Liver (tissue), 9 donors: ENCODE data around the gene CAGE1. TPM values are rescaled to one million over a fixed set of nuclear protein-coding genes. Genes with fewer than 3 reads are reported as not detected.

Source experiments
- DNase-seq: peaks from one replicate; pipeline ENCODE4 v3.0.0-alpha.2; 2017; ENCODE audit warnings: low spot score
- H3K27ac ChIP-seq, 2 donors: one replicate each; pipeline ENCODE4 v1.7.0; 2013; ENCODE audit warnings: inconsistent platforms in 2 of 2, low read length in 2 of 2, control low read depth in 1 of 2, low read depth in 1 of 2, mild to moderate bottlenecking in 1 of 2
- H3K27me3 ChIP-seq, 4 donors: one replicate each; pipeline versions ENCODE4 v1.6.1 to v1.7.0; 2013; ENCODE audit warnings: low read length in 3 of 4, inconsistent platforms in 1 of 4, mild to moderate bottlenecking in 1 of 4, moderate library complexity in 1 of 4; ENCODE audit not compliant: control insufficient read depth in 4 of 4, insufficient read depth in 4 of 4
- H3K36me3 ChIP-seq, 4 donors: one replicate each; pipeline versions ENCODE4 v1.6.1 to v1.7.0; 2013; ENCODE audit warnings: low read length in 3 of 4, mild to moderate bottlenecking in 3 of 4, low read depth in 1 of 4, moderate library complexity in 1 of 4; ENCODE audit not compliant: control insufficient read depth in 4 of 4, insufficient read depth in 3 of 4
- H3K4me1 ChIP-seq, 4 donors: one replicate each; pipeline versions ENCODE4 v1.6.1 to v1.7.0; 2013; ENCODE audit warnings: low read length in 3 of 4, mild to moderate bottlenecking in 3 of 4, moderate library complexity in 1 of 4; ENCODE audit not compliant: control insufficient read depth in 4 of 4, insufficient read depth in 4 of 4
- H3K4me3 ChIP-seq, 3 donors: one replicate each; pipeline versions ENCODE4 v1.6.1 to v1.7.0; 2013; ENCODE audit warnings: low read length in 3 of 3, control low read depth in 1 of 3, low read depth in 1 of 3, mild to moderate bottlenecking in 1 of 3
- H3K9ac ChIP-seq, 2 donors: one replicate each; pipeline ENCODE4 v1.7.0; 2013; ENCODE audit warnings: low read length in 2 of 2, mild to moderate bottlenecking in 2 of 2, moderate library complexity in 2 of 2, control low read depth in 1 of 2, low read depth in 1 of 2
- H3K9me3 ChIP-seq, 4 donors: one replicate each; pipeline versions ENCODE4 v1.6.1 to v1.7.0; 2013; ENCODE audit warnings: low read length in 3 of 4; ENCODE audit not compliant: control insufficient read depth in 4 of 4
- EGR1 ChIP-seq, 2 donors: IDR thresholded peaks; 2 replicates each; pipeline ENCODE4 v1.6.1; 2016 to 2018; ENCODE audit warnings: antibody characterized with exemption in 2 of 2, low read depth in 2 of 2
- FOXA1 ChIP-seq: IDR thresholded peaks from 2 replicates; pipeline ENCODE4 v1.6.1; 2016; ENCODE audit warnings: antibody characterized with exemption
- FOXA2 ChIP-seq: IDR thresholded peaks from 2 replicates; pipeline ENCODE4 v1.6.1; 2016; ENCODE audit warnings: antibody characterized with exemption
- HNF4A ChIP-seq, 2 donors: conservative IDR thresholded peaks; 2 replicates each; pipeline ENCODE4 v1.6.1; 2016; ENCODE audit warnings: antibody characterized with exemption in 2 of 2, mild to moderate bottlenecking in 2 of 2
- HNF4G ChIP-seq: IDR thresholded peaks from 2 replicates; pipeline ENCODE4 v1.6.1; 2016; ENCODE audit warnings: antibody characterized with exemption
- NR2F2 ChIP-seq: IDR thresholded peaks from 2 replicates; pipeline ENCODE4 v1.6.1; 2016; ENCODE audit warnings: antibody characterized with exemption
- SP1 ChIP-seq: IDR thresholded peaks from 2 replicates; pipeline ENCODE4 v1.6.1; 2018; ENCODE audit warnings: antibody characterized with exemption, mild to moderate bottlenecking
- TAF1 ChIP-seq: conservative IDR thresholded peaks from 2 replicates; pipeline ENCODE4 v1.6.1; 2016; ENCODE audit warnings: antibody characterized with exemption, mild to moderate bottlenecking
- YY1 ChIP-seq: IDR thresholded peaks from 2 replicates; pipeline ENCODE4 v1.6.1; 2016; ENCODE audit warnings: antibody characterized with exemption, mild to moderate bottlenecking
- WGBS: extraction: QIAGEN DNeasy Blood & Tissue Kit; methylation state at CpG from one replicate; pipeline ENCODE4 v1.1.7; 2013; 5-methylcytosine and 5-hydroxymethylcytosine counted together
- polyA plus RNA-seq, 2 donors: library from polyadenylated mRNA; stranded (reverse) in 1 of 2; unstranded in 1 of 2; fragments of 200-250 nt in 1 of 2; fragments of >200 nt in 1 of 2; fragmentation: Nextera tagmentation in 1 of 2; extraction: Ambion mirVana in 1 of 2; gene quantifications; one replicate each; pipeline versions ENCODE4 v1.2.1 to v1.2.3, GENCODE V29; 2013 to 2015
- total RNA-seq, 2 donors: library from RNA; depleted of rRNA; stranded (reverse); fragments of >200 nt; gene quantifications; one replicate each; pipeline ENCODE4 v1.2.3, GENCODE V29; 2014
- TF ChIP-seq, protein P1 (sequence below): IDR thresholded peaks from 2 replicates; pipeline ENCODE4 v1.6.1; 2016; ENCODE audit warnings: antibody characterized with exemption
- TF ChIP-seq, protein P2 (sequence below): IDR thresholded peaks from 2 replicates; pipeline ENCODE4 v1.6.1; 2016; ENCODE audit warnings: antibody characterized with exemption
- TF ChIP-seq, protein P3 (sequence below): IDR thresholded peaks from 2 replicates; pipeline ENCODE4 v1.6.1; 2016; ENCODE audit warnings: antibody characterized with exemption, mild to moderate bottlenecking
- TF ChIP-seq, protein P4 (sequence below): IDR thresholded peaks from 2 replicates; pipeline ENCODE4 v1.6.1; 2016; ENCODE audit warnings: antibody characterized with exemption
- donor health status: healthy.
- donor health status: healthy.
- donor health status: healthy.
- donor health status: healthy.
- donor health status: healthy.

Gene CAGE1
- total and polyA plus RNA-seq, 4 donors = 0.08 TPM; not detected in 3

DNA sequence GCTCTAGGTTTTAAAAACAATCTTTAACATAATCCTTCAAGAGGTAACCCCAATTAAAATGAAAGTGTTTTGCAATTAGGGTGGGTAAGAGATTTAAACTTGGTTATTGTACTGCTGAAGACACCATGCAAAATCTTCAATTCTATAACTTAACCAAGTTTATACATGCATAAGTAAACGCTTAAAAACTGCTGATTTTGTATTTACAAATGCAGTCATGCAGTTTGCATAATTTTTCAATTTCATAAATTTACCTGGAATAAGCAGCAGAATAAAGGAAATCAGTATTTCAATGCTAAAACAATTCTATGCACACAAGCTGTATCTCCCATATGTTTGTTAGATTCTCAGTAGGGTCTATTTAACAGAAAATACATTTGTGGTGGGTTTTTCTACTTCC lies 99.5 kb downstream of the CAGE1 start (continued):
- TF ChIP-seq, protein P1, sequence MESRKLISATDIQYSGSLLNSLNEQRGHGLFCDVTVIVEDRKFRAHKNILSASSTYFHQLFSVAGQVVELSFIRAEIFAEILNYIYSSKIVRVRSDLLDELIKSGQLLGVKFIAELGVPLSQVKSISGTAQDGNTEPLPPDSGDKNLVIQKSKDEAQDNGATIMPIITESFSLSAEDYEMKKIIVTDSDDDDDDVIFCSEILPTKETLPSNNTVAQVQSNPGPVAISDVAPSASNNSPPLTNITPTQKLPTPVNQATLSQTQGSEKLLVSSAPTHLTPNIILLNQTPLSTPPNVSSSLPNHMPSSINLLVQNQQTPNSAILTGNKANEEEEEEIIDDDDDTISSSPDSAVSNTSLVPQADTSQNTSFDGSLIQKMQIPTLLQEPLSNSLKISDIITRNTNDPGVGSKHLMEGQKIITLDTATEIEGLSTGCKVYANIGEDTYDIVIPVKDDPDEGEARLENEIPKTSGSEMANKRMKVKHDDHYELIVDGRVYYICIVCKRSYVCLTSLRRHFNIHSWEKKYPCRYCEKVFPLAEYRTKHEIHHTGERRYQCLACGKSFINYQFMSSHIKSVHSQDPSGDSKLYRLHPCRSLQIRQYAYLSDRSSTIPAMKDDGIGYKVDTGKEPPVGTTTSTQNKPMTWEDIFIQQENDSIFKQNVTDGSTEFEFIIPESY = no peak
- no peak for TF ChIP-seq EGR1 (IDR thresholded peaks at IDR 0.05; ENCODE audit: low read depth in 2 of 2)
- TF ChIP-seq NR2F2 = no peak
- TF ChIP-seq, protein P2, sequence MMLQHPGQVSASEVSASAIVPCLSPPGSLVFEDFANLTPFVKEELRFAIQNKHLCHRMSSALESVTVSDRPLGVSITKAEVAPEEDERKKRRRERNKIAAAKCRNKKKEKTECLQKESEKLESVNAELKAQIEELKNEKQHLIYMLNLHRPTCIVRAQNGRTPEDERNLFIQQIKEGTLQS = no peak
- no peak for TF ChIP-seq YY1

DNA sequence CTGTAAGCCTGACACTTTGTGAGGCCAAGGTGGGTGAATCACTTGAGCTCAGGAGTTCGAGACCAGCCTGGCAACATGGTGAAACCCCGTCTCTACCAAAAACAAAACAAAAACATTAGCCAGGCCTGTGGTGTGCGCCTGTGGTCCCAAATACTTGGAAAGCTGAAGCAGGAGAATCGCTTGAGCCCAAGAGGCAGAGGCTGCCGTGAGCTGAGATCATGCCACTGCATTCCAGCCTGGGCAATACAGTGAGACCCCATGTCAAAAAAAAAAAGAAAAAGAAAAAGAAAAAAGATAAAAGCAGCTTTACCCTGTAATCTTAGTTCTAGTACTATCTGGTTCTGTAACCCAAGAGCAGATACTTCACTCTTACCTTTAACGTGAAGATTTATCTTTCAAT lies 104.1 kb downstream of the CAGE1 start:
- Histone ChIP-seq H3K27ac (no peak overlapping the region), H3K4me1 (no peaks in the 10 kb centered on the region), H3K9ac (no peak overlapping the region), H3K36me3 (peaks cover 9 to 45% (median 38%) of the 10 kb centered on the region in 4 donors), H3K9me3 (no peaks in the 10 kb centered on the region), H3K27me3 (no peaks in the 10 kb centered on the region), H3K4me3 (no peak overlapping the region)
- TF ChIP-seq HNF4G (no peak), FOXA2 (no peak)
- WGBS = 96% methylated on average over 6 of the region's 6 CpGs
- no peak for DNase-seq

DNA sequence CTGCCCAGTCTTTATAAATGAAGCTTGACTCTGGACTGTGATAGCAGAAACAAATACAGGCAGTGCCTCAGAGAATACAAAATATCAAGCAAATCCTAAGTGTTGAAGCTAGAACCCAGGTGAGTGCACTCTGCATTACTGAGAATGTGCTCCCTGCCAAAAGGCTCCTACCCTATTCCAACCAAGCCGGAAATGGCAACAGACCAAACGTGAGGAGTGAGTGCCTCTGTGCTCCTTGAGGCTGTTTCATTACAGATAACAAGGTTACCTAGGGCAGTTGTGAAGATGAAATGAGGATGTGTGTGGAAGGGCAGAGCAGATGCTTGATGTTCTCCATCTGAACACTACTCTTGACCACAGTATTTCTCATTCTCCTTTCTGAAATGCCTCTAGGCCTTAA lies 105.9 kb downstream of the CAGE1 start:
- Histone ChIP-seq H3K36me3 (peaks cover 9 to 28% (median 22%) of the 10 kb centered on the region in 4 donors), H3K27me3 (no peaks in the 10 kb centered on the region), H3K4me1 (peaks cover 0 to 4% (median 3%) of the 10 kb centered on the region in 4 donors), H3K27ac (no peak overlapping the region), H3K4me3 (no peak overlapping the region), H3K9ac (no peak overlapping the region), H3K9me3 (no peaks in the 10 kb centered on the region)
- 88% methylated on average over 2 of the region's 2 CpGs for WGBS
- DNase-seq = no peak
- TF ChIP-seq FOXA2 (no peak), FOXA1 (no peak), SP1 (no peak), TAF1 (no peak), YY1 (no peak), HNF4G (no peak), HNF4A (conservative IDR thresholded peaks at IDR 0.05) (no peak)
- TF ChIP-seq, protein P2 = no peak
- TF ChIP-seq, protein P3, sequence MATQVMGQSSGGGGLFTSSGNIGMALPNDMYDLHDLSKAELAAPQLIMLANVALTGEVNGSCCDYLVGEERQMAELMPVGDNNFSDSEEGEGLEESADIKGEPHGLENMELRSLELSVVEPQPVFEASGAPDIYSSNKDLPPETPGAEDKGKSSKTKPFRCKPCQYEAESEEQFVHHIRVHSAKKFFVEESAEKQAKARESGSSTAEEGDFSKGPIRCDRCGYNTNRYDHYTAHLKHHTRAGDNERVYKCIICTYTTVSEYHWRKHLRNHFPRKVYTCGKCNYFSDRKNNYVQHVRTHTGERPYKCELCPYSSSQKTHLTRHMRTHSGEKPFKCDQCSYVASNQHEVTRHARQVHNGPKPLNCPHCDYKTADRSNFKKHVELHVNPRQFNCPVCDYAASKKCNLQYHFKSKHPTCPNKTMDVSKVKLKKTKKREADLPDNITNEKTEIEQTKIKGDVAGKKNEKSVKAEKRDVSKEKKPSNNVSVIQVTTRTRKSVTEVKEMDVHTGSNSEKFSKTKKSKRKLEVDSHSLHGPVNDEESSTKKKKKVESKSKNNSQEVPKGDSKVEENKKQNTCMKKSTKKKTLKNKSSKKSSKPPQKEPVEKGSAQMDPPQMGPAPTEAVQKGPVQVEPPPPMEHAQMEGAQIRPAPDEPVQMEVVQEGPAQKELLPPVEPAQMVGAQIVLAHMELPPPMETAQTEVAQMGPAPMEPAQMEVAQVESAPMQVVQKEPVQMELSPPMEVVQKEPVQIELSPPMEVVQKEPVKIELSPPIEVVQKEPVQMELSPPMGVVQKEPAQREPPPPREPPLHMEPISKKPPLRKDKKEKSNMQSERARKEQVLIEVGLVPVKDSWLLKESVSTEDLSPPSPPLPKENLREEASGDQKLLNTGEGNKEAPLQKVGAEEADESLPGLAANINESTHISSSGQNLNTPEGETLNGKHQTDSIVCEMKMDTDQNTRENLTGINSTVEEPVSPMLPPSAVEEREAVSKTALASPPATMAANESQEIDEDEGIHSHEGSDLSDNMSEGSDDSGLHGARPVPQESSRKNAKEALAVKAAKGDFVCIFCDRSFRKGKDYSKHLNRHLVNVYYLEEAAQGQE = no peak
- TF ChIP-seq, protein P4, sequence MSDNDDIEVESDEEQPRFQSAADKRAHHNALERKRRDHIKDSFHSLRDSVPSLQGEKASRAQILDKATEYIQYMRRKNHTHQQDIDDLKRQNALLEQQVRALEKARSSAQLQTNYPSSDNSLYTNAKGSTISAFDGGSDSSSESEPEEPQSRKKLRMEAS = no peak
